ENCODE results near the gene TFEB. TPM values are rescaled to one million over a fixed set of nuclear protein-coding genes. Genes with fewer than 3 reads are reported as not detected.

Gene TFEB
- total and polyA plus RNA-seq, 2 of the 8 experiments (the other 6 are each of a cell fraction or from before 2014, with no cell fraction given), result 2.3 to 6.7 TPM

GRCh38 chr6:41642090-41642959, 93.1 kb downstream of the TFEB start:
- ChIA-PET CTCF (ENCODE audit: partially characterized antibody) (interaction anchor here (1.1 to 5.1 kb wide), 3 partner anchors 38 to 40 kb away, joined by 7 to 22 read pairs (median 15); no protein-coding TSS in a partner anchor), POLR2A (ENCODE audit: partially characterized antibody) (interaction anchor here (1.2 to 1.3 kb wide), 2 partner anchors 30 to 38 kb away, joined by 3 read pairs; no protein-coding TSS in a partner anchor)
- no peak overlapping the region for H2BK20ac ChIP-seq (ENCODE audit: low read length)
- no peak overlapping the region for H3K18ac ChIP-seq (ENCODE audit: extremely low read depth, low read length)
- H4K8ac ChIP-seq (ENCODE audit: extremely low read depth, insufficient read depth, low read length), result no peak overlapping the region
- H2BK120ac ChIP-seq (replicated peaks; ENCODE audit: low read depth, low read length), result no peak overlapping the region
- H2AFZ ChIP-seq (ENCODE audit: low read length), result no peak overlapping the region
- H3K9ac ChIP-seq (replicated peaks in 1 of 4; ENCODE audit: extremely low read depth in 1 of 4, low read depth in 3 of 4, low read length in 3 of 4), result no peak overlapping the region
- 75% methylated on average over 11 of the region's 11 CpGs; no CpG with 5 or more reads in 1 of the 2 experiments for WGBS, 2 experiments (ENCODE audit: extremely low coverage in 1 of 2, insufficient coverage in 1 of 2, insufficient read length in 1 of 2, insufficient replicate concordance in 2 of 2, low coverage in 1 of 2, low lambda C conversion rate in 2 of 2, missing lambda C conversion rate in 1 of 2)
- no peak overlapping the region for H2BK12ac ChIP-seq (ENCODE audit: low read depth, low read length)
- H3K4ac ChIP-seq (replicated peaks; ENCODE audit: insufficient read length, low read depth, low read length), result no peak overlapping the region
- H4K20me1 ChIP-seq (replicated peaks in 1 of 2; ENCODE audit: control insufficient read depth in 1 of 2, insufficient read depth in 2 of 2, low read length in 2 of 2), result peaks cover 5 to 14% of the 10 kb centered on the region in 2 experiments
- H3K79me1 ChIP-seq (ENCODE audit: low read depth, low read length), result peaks cover 2% of the 10 kb centered on the region; the same call in 1 of the 2 replicates
- peaks cover 8 to 54% (median 39%) of the 10 kb centered on the region in 4 experiments for H3K4me1 ChIP-seq (replicated peaks in 1 of 4; ENCODE audit: control insufficient read depth in 3 of 4, insufficient read depth in 4 of 4, low read length in 3 of 4)
- peaks cover 4 to 41% (median 24%) of the 10 kb centered on the region in 4 experiments; a peak in 6 of 7 replicates for H3K27me3 ChIP-seq (replicated peaks in 1 of 4; ENCODE audit: control insufficient read depth in 3 of 4, extremely low read depth in 1 of 4, insufficient read depth in 3 of 4, low read length in 3 of 4)
- H2BK5ac ChIP-seq (ENCODE audit: low read depth, low read length), result 0 out of 2 replicates have a peak overlapping the region, but pooled peaks have one; percentile 3
- no peak overlapping the region for H3K23ac ChIP-seq (ENCODE audit: insufficient read length)
- H3K4me2 ChIP-seq (ENCODE audit: insufficient read depth in 1 of 2, low read depth in 2 of 2, low read length in 2 of 2), result no peak overlapping the region
- FAIRE-seq, result no peak
- H3K27ac ChIP-seq (ENCODE audit: low read depth, low read length), result no peak overlapping the region
- peaks cover 20% of the 10 kb centered on the region for H3K23me2 ChIP-seq (ENCODE audit: low read depth, low read length)
- no peak overlapping the region for H3K56ac ChIP-seq (replicated peaks; ENCODE audit: insufficient read length, low read depth, low read length)
- H3K4me3 ChIP-seq (ENCODE audit: extremely low read depth in 1 of 4, insufficient read depth in 2 of 4, low read depth in 3 of 4, low read length in 4 of 4), result no peak overlapping the region
- no peak overlapping the region for H2BK15ac ChIP-seq (ENCODE audit: low read length)
- no peak for TF ChIP-seq CHD1 (IDR thresholded peaks at IDR 0.05; ENCODE audit: low read depth, low read length)
- no peak for TF ChIP-seq CREB1 (IDR thresholded peaks at IDR 0.05)
- peaks cover 0 to 5% of the 10 kb centered on the region in 2 experiments; a peak in 1 of 4 replicates for H3K79me2 ChIP-seq (ENCODE audit: control insufficient read depth in 1 of 2, insufficient read depth in 2 of 2, low read length in 2 of 2)
- H3K9me3 ChIP-seq (ENCODE audit: insufficient read depth in 2 of 2, low read depth in 1 of 2, low read length in 1 of 2), result no peaks in the 10 kb centered on the region
- H4K91ac ChIP-seq (replicated peaks; ENCODE audit: insufficient read length, low read length), result no peak overlapping the region
- 0 out of 2 replicates have a peak overlapping the region, but pooled peaks have one; percentile 16 for H2AK5ac ChIP-seq (ENCODE audit: low read depth, low read length)
- DNase-seq (ENCODE audit: low read depth in 1 of 2, low spot score in 2 of 2), result no peak
- H3K36me3 ChIP-seq (ENCODE audit: control insufficient read depth in 2 of 4, insufficient read depth in 4 of 4, low read length in 3 of 4), result peaks cover 0 to 3% (median 0%) of the 10 kb centered on the region in 4 experiments; a peak in 3 of 8 replicates
- H3K14ac ChIP-seq (ENCODE audit: insufficient read length), result no peak overlapping the region
- no peak overlapping the region for H4K5ac ChIP-seq (ENCODE audit: insufficient read length, low read depth, low read length)
